ENCODE measurements around the gene MAML2.

DNA sequence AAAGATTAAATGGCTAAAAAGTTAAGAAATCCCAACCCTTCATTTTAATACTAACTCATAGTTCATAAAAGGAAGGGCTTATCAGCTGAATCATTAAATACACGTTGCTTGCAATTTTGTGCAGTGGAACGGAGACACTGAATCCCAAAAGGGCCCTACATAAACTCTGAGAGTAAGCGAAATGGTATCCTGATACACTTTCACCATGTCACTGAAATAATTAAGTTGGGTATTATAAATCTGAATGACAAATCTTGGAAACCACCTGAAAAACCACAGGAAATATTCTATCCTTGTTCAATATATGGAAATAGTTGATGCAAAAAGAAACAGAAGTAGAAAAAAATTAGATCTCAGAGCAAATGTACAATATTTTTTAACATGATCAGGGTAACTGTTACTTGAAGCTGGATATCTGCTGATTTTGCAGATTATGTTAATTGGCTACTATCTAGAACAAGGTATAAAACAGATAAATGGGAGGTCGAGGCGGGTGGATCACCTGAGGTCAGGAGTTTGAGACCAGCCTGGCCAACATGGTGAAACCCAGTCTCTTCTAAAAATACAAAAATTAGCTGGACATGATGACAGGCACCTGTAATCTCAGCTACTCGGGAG, 55.1 kb downstream of the MAML2 start:
- TF ChIP-seq CTCF (conservative IDR thresholded peaks at IDR 0.05; ENCODE audit: low read length) (no peak), EZH2phosphoT487 (IDR thresholded peaks at IDR 0.05; ENCODE audit: borderline replicate concordance, low read depth, low read length) (no peak)
